Measurements from ENCODE around the gene FAM120B.

DNA sequence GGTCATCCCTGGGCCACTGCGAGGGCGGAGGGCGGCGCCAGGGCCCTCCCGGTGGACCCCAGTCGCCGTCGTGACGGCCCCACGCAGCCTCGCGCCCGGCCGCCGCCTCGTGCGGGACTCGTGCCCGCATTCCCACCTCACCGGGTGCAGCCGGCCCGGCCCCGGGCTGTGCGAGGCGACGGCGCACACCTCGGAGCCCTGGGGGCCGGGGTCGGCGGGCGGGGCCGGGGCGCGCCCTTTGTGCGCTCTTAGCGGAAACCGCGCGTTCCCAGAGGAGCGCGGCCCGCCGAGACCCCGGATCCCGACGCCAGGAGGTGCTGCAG lies 10.2 kb upstream of the FAM120B start:
- TF ChIP-seq EZH2 (IDR thresholded peaks at IDR 0.05; ENCODE audit: borderline replicate concordance, low read depth, low read length, severe bottlenecking) (no peak), CTCF (IDR thresholded peaks at IDR 0.05; ENCODE audit: borderline replicate concordance, extremely low read depth, low read length, poor library complexity, severe bottlenecking) (no peak)
